ENCODE results near the gene ERCC5. TPM values are rescaled to one million over a fixed set of nuclear protein-coding genes. Genes with fewer than 3 reads are reported as not detected.

Gene ERCC5
- total RNA-seq (2021; fragmentation: NEBNext Ultra II Directional; extraction: Animal tissue kit (Norgen Biotek cat#: 25700)), result 10 to 100 TPM; 54.1 to 64.4 (median 59.8) TPM
- long read RNA-seq, full-length matches to known transcripts, result 27 of 57 reads
- long read RNA-seq, partial matches to known transcripts, result 22 of 57 reads
- long read RNA-seq, other reads (novel, unspliced or antisense), result 8 of 57 reads

- DNase-seq, result peak; percentile 97
- H3K36me3 Mint-ChIP-seq (ENCODE audit: low read depth), result peaks cover 9% of the 10 kb centered on the region; the same call in 1 of the 2 replicates
- peak within 1 kb of the TSS; percentile 93 for H3K27ac Mint-ChIP-seq
- 0 out of 2 replicates have a peak, but pooled peaks cover 2% of the 10 kb centered on the region for H3K27me3 Mint-ChIP-seq (ENCODE audit: insufficient read depth)
- peaks cover 34% of the 10 kb centered on the region for H3K4me1 Mint-ChIP-seq (ENCODE audit: low read depth)
- TF ChIP-seq, protein P1, sequence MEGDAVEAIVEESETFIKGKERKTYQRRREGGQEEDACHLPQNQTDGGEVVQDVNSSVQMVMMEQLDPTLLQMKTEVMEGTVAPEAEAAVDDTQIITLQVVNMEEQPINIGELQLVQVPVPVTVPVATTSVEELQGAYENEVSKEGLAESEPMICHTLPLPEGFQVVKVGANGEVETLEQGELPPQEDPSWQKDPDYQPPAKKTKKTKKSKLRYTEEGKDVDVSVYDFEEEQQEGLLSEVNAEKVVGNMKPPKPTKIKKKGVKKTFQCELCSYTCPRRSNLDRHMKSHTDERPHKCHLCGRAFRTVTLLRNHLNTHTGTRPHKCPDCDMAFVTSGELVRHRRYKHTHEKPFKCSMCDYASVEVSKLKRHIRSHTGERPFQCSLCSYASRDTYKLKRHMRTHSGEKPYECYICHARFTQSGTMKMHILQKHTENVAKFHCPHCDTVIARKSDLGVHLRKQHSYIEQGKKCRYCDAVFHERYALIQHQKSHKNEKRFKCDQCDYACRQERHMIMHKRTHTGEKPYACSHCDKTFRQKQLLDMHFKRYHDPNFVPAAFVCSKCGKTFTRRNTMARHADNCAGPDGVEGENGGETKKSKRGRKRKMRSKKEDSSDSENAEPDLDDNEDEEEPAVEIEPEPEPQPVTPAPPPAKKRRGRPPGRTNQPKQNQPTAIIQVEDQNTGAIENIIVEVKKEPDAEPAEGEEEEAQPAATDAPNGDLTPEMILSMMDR (IDR thresholded peaks at IDR 0.05), result no peak; the same call in 1 of the 2 replicates
- H3K4me3 Mint-ChIP-seq, result peak within 1 kb of the TSS; percentile 99
- H3K9me3 Mint-ChIP-seq, result no peaks in the 10 kb centered on the region
Measured at GRCh38 chr13:102845630-102846260, at the start of gene ERCC5. ERCC5 (plus strand) TSS chr13:102846032; CDS start chr13:102846267, 235 bp downstream.

- Mint-ChIP-seq H3K27me3 (ENCODE audit: insufficient read depth) (no peaks in the 10 kb centered on the region; the same call in 1 of the 2 replicates), H3K4me3 (peak within 1 kb of the TSS; percentile 96), H3K27ac (peak within 1 kb of the TSS; percentile 88), H3K4me1 (ENCODE audit: low read depth) (peaks cover 46% of the 10 kb centered on the region), H3K9me3 (no peaks in the 10 kb centered on the region), H3K36me3 (ENCODE audit: low read depth) (peaks cover 7% of the 10 kb centered on the region; the same call in 1 of the 2 replicates)
- TF ChIP-seq, protein P1 (IDR thresholded peaks at IDR 0.05), result no peak
- peak; percentile 92 for DNase-seq
Measured at GRCh38 chr13:102798581-102799425, 47.0 kb upstream of the ERCC5 start, which contains the start of the genes BIVM and POGLUT2. BIVM (plus strand) TSS chr13:102799119; CDS start chr13:102807268, 8,149 bp downstream. POGLUT2 (minus strand) TSS chr13:102798976; CDS start chr13:102798670, 306 bp downstream.

DNA sequence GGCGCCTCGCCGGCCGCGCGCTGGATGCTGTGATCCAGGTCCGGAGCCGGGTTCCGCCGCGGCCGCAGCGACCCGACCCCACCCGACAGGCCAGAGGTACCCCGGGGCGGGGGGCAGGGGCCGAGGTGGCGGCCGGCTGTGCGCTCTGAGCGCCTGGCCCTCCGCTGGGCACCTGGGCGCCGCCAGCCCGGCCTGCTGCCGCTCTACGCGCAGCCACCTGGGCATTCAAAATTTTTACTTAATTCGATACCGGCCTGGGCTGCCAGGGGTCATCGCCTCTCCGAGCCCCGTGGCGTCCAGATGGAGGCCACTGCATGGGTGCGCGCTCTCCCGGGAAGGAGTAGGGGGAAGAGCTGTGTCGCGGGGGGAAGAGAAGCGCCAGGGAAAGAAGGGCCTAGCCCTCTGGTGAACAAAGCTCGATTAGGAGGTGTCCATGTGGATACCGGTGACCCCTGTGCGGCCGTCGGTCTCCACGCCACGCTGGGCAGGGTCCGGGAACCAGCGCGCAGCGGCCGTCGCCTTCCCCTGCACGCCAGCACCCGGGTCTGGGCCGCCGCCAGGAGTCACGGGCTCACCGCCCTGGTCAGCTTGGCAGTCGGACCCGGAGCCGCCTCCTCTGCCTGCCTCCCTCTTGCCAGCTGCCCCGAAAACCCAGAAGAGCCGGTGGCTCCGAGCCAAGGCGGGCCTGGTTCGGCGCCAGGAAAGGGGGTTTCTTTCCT lies 46.2 kb upstream of the ERCC5 start:
- peaks cover 8% of the 10 kb centered on the region; the same call in 1 of the 2 replicates for H3K36me3 Mint-ChIP-seq (ENCODE audit: low read depth)

DNA sequence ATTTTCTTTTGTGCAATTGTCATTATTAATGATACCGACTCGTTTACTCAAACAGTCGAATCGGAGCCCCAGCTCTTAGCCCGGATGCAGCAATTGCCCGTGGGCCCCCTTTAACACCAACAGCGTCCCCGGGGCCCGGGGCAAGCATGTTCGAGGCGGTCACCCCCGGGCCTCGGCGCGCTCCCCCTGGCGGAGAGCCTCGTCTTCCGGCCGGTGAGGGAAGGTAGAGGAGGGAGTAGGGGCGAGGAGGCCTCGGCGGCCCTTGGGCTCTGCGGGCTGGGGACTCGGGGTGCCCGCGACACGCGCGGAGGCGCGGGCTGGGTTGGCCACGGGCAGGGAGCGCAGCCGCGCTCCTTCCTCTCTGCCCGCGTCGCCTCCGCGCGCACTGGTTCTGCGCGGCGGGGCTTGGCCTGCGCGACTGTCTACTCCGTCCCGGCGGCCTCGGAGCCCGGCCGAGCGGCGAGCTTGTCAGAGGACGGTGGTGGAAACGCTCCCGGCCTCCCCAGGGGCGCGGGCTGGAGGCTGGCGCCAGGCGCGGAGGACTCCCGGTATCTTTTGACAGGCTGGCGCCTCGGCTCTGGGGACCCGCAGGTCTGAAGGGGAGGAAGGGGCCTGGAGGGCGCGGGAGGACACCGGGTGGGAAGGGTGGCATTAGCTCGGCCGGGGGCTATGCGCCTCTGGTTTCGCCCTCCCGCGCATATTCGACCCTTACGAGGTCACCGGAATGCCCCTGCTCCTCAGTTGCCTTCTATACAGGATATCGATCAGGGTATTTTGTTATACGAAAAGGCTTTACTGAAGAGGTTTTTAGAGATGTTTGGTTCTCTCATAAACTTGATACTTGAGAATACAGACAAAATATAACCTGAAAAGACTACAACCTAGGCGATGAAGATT lies 45.4 kb upstream of the ERCC5 start:
- peak overlapping the region; percentile 88 for H3K27ac Mint-ChIP-seq
- peaks cover 10% of the 10 kb centered on the region; the same call in 1 of the 2 replicates for H3K36me3 Mint-ChIP-seq (ENCODE audit: low read depth)
- peak overlapping the region; percentile 96 for H3K4me3 Mint-ChIP-seq
- DNase-seq, result peak; percentile 68
- no peaks in the 10 kb centered on the region for H3K27me3 Mint-ChIP-seq (ENCODE audit: insufficient read depth)
- peaks cover 48% of the 10 kb centered on the region for H3K4me1 Mint-ChIP-seq (ENCODE audit: low read depth)
- TF ChIP-seq, protein P1 (IDR thresholded peaks at IDR 0.05), result peak; percentile 90
- no peaks in the 10 kb centered on the region for H3K9me3 Mint-ChIP-seq

More for the DNA sequence above, 46.2 kb upstream of the ERCC5 start:
- Mint-ChIP-seq H3K9me3 (no peaks in the 10 kb centered on the region), H3K4me1 (ENCODE audit: low read depth) (peaks cover 48% of the 10 kb centered on the region), H3K4me3 (peak overlapping the region; percentile 96), H3K27me3 (ENCODE audit: insufficient read depth) (no peaks in the 10 kb centered on the region), H3K27ac (peak overlapping the region; percentile 88)
- no peak for DNase-seq
- TF ChIP-seq, protein P1 (IDR thresholded peaks at IDR 0.05), result no peak

All from HFFc6 (cell line).